ENCODE results near the gene PDK1. TPM values are rescaled to one million over a fixed set of nuclear protein-coding genes. Genes with fewer than 3 reads are reported as not detected.

PDK1 gene
- polyA plus RNA-seq, 1 donor from 2014 or later: 17.9 TPM

- H3K36me3 Mint-ChIP-seq: peaks cover 23% of the 10 kb centered on the region
- H3K27ac Mint-ChIP-seq: no peak overlapping the region
- peaks cover 0 to 2% (median 0%) of the 10 kb centered on the region in 3 donors for H3K4me1 Mint-ChIP-seq
- no peak overlapping the region for H3K4me3 Mint-ChIP-seq
- H3K9me3 Mint-ChIP-seq: no peaks in the 10 kb centered on the region
- H3K27me3 Mint-ChIP-seq: no peaks in the 10 kb centered on the region
Measured at GRCh38 chr2:172597176-172597842, 41.4 kb downstream of the PDK1 start.

DNA sequence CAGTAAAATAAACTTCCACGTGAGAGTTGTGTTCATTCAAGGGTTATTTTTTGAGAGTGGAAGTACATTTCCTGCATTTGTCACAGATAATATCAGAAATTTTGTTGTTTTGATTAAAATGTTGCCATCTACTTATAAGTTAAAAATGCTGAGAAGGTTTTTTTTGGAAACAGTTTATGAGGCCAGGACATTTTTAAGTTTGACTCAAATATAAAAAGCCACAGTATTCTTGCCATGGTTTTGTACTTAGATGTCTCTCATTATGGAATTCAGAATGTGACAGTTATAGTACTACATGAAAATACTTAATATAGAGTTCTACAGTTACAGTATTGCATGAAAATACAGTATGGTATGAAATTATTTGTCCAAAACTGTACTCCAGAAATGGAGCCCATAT lies 44.1 kb downstream of the PDK1 start:
- Mint-ChIP-seq H3K4me3 (no peak overlapping the region), H3K27me3 (no peaks in the 10 kb centered on the region), H3K36me3 (peaks cover 28% of the 10 kb centered on the region), H3K27ac (no peak overlapping the region), H3K4me1 (peaks cover 0 to 2% (median 0%) of the 10 kb centered on the region in 3 donors), H3K9me3 (no peaks in the 10 kb centered on the region)

GRCh38 chr2:172600557-172601008 lies 44.7 kb downstream of the PDK1 start:
- Mint-ChIP-seq H3K4me3 (no peak overlapping the region), H3K27ac (no peak overlapping the region), H3K36me3 (peaks cover 31% of the 10 kb centered on the region), H3K27me3 (no peaks in the 10 kb centered on the region), H3K9me3 (no peaks in the 10 kb centered on the region), H3K4me1 (peaks cover 0 to 2% (median 0%) of the 10 kb centered on the region in 3 donors)

DNA sequence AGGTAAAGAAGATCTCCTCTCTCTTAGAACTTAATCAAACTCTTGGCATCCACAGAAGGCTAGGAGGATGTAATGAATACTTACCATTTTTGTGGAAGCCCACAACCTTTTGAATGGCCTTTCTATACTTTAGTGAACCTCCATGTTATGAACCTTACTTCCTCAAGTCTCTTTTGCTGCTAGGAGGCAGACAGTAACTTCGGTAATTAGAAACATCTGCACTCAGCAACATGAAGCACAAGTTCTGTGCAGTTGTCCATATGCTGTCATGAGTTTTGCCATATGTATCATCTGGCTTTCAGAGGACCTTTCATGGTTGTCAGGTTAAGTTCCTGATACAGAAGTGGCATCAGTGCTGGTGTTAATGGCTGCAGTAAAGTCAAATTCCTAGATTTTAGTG lies 50.4 kb downstream of the PDK1 start:
- no peaks in the 10 kb centered on the region for H3K4me1 Mint-ChIP-seq
- peak overlapping the region in 1 of 3 donors; percentile 31 for H3K27ac Mint-ChIP-seq
- no peak overlapping the region for H3K4me3 Mint-ChIP-seq
- H3K36me3 Mint-ChIP-seq: peaks cover 30% of the 10 kb centered on the region
- no peaks in the 10 kb centered on the region for H3K27me3 Mint-ChIP-seq
- no peaks in the 10 kb centered on the region for H3K9me3 Mint-ChIP-seq

DNA sequence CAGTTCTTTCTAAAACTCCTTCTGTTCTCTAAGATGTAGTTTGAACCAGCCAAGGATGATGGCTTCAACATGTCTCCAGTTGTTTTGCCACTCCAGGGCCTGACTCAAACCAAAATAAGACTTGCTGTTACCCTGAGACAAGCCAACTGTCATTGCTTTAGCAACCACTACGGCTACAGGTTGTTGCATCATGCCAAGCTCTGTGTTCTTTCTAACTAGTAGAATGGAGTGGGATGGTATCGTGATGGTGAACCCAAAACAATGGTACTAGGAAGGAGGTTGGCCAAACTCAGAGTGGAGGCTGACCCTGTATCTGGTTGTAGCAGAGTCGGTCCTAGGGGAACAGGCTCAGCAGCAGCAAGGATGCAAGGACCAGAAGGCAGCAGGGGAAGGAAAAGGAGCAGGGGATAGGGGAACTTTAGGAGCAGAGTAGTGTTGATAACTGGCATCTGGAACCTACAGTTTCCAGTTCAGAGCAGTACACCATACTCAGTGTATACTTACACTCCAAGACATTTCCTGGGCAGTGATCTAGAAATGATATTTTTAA lies 51.6 kb downstream of the PDK1 start:
- H3K36me3 Mint-ChIP-seq: peaks cover 25% of the 10 kb centered on the region
- no peaks in the 10 kb centered on the region for H3K27me3 Mint-ChIP-seq
- H3K4me3 Mint-ChIP-seq: no peak overlapping the region
- H3K27ac Mint-ChIP-seq: no peak overlapping the region
- H3K9me3 Mint-ChIP-seq: peaks cover 0 to 1% (median 0%) of the 10 kb centered on the region in 3 donors
- no peaks in the 10 kb centered on the region for H3K4me1 Mint-ChIP-seq

GRCh38 chr2:172609488-172609887 lies 53.6 kb downstream of the PDK1 start:
- Mint-ChIP-seq H3K27ac (no peak overlapping the region), H3K9me3 (peaks cover 0 to 1% (median 0%) of the 10 kb centered on the region in 3 donors), H3K36me3 (peaks cover 17% of the 10 kb centered on the region)

DNA sequence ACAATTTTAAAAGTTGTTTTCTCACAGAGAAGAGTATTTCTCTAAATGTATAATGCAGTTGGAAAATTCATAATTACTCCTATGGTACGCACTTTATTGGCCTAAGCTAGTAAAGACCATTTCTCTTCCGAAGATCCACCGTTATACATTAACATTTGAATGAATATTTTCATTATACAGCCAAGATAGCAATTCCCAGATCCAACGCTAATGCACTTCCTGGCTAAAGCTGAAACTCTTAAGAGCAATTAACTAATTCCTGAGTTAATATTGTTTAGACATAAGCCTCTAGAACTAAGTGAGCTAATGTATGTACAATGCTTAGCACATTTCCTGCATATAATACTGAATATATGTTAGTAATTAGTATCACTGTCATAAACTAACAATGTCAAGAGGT lies 56.2 kb downstream of the PDK1 start:
- Mint-ChIP-seq H3K27ac (no peak overlapping the region), H3K36me3 (peaks cover 11% of the 10 kb centered on the region), H3K4me1 (no peaks in the 10 kb centered on the region), H3K9me3 (peaks cover 0 to 1% (median 0%) of the 10 kb centered on the region in 3 donors), H3K4me3 (no peak overlapping the region), H3K27me3 (no peaks in the 10 kb centered on the region)

More at GRCh38 chr2:172609488-172609887, 53.6 kb downstream of the PDK1 start:
- Mint-ChIP-seq H3K27me3 (no peaks in the 10 kb centered on the region), H3K4me1 (no peaks in the 10 kb centered on the region), H3K4me3 (no peak overlapping the region)

DNA sequence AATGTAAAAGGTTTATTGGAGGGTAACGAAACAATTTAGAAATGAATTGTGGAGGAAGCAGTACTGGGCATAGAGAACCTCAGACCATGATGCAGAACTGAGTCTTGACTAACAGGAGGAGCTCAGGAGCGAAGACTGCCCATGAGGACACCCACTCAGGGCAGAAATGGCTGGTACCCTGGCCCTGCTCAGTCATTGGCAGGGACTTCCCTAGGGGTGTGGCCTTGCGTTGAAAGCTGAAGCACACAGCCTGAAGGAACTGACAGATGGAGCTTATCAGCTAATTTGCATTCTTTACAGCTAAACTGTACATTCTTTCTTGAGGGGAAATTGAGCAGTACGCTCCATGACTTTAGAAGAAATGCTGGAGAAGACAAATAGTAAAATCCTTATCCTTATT lies 57.1 kb downstream of the PDK1 start:
- Mint-ChIP-seq H3K4me3 (no peak overlapping the region), H3K36me3 (peaks cover 7% of the 10 kb centered on the region), H3K9me3 (peaks cover 0 to 1% (median 0%) of the 10 kb centered on the region in 3 donors), H3K27ac (no peak overlapping the region), H3K27me3 (no peaks in the 10 kb centered on the region), H3K4me1 (no peaks in the 10 kb centered on the region)

GRCh38 chr2:172613615-172614231 lies 57.8 kb downstream of the PDK1 start:
- H3K27me3 Mint-ChIP-seq: no peaks in the 10 kb centered on the region
- peaks cover 7% of the 10 kb centered on the region for H3K36me3 Mint-ChIP-seq
- H3K27ac Mint-ChIP-seq: no peak overlapping the region
- H3K4me3 Mint-ChIP-seq: no peak overlapping the region
- H3K4me1 Mint-ChIP-seq: no peaks in the 10 kb centered on the region
- H3K9me3 Mint-ChIP-seq: peaks cover 0 to 1% (median 0%) of the 10 kb centered on the region in 3 donors

- Mint-ChIP-seq H3K27me3 (no peaks in the 10 kb centered on the region), H3K4me1 (no peaks in the 10 kb centered on the region), H3K27ac (no peak overlapping the region), H3K4me3 (no peak overlapping the region), H3K36me3 (peaks cover 5% of the 10 kb centered on the region), H3K9me3 (peaks cover 0 to 1% (median 0%) of the 10 kb centered on the region in 3 donors)
Measured at GRCh38 chr2:172614932-172615331, 59.0 kb downstream of the PDK1 start.

DNA sequence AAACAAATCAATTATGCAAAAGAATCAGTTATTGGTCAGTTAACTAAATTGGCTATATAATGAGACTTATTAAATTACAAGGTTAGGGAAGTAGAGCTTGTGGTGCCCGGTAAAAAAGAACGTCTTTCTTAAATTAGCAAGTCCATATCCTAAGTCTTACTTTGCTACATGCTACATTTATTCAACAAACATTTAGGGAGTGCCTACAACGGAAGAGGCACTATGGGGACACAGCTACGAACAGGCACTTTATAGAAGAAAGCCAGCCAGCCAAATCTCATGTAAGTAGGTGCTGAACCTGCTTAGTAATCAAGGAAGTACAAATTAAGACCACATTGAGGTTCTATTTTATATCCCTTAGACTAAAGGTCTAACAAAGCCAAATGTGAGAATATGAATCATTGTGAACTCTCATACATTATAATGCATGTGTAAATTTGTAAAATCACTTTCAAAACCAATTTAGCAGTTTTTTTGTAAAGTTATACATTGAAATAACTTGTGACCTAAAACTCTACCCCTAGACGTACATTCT lies 59.9 kb downstream of the PDK1 start:
- peaks cover 3% of the 10 kb centered on the region for H3K36me3 Mint-ChIP-seq
- no peaks in the 10 kb centered on the region for H3K27me3 Mint-ChIP-seq
- no peaks in the 10 kb centered on the region for H3K4me1 Mint-ChIP-seq
- peaks cover 0 to 1% (median 0%) of the 10 kb centered on the region in 3 donors for H3K9me3 Mint-ChIP-seq
- H3K4me3 Mint-ChIP-seq: no peak overlapping the region
- H3K27ac Mint-ChIP-seq: no peak overlapping the region

DNA sequence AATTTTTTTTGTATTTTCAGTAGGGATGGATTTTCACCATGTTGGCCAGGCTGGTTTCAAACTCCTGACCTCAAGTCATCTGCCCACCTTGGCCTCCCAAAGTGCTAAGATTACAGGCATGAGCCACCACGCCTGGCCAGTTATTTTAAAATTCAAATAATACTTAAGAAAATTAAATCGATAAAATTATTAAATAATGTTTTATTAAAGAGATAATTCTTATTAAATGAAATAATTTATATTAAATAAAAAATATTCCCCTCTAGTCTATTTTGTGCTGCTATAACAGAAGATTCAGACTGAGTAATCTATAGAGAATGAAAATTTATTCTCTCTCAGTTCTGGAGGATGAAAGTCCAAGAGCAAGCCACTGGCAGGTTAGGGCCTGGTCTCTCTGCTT lies 61.2 kb downstream of the PDK1 start:
- Mint-ChIP-seq H3K36me3 (peaks cover 3% of the 10 kb centered on the region), H3K27ac (no peak overlapping the region), H3K27me3 (no peaks in the 10 kb centered on the region), H3K9me3 (no peaks in the 10 kb centered on the region), H3K4me1 (no peaks in the 10 kb centered on the region), H3K4me3 (no peak overlapping the region)

DNA sequence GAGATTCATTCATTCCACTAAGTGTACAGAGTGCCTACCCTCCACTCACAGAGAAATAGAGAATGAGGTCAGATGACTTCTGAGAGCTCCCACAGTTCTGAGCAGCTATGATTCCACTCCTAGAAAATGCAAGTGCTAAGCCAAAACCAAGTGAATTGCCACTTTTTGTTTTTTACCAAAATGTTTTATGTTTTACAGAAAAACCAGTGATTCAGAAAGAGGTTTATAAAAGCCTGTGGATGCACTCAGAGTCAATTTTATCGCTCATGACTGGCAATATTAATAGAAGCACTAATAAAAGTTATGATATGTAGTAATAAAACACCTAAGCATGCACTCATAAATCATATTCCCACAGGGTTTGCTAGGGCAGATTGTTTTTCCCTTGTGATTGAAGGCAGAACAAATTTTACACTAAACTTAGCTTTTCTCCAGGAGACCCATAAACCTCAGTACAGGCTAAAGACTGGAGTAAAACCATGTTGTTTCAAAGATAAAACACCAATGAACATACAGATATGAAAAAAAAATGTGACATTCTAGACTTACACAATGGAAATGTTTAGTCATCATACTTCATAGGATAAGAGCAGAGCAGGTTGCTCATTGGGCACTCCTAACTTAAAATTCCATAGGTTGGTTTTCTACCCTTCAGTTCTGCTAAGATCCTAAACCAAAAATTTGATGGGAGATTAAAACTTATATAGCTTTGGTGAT lies 67.5 kb downstream of the PDK1 start:
- Mint-ChIP-seq H3K4me1 (no peaks in the 10 kb centered on the region), H3K27me3 (no peaks in the 10 kb centered on the region), H3K36me3 (peaks cover 6% of the 10 kb centered on the region), H3K27ac (no peak overlapping the region), H3K9me3 (no peaks in the 10 kb centered on the region), H3K4me3 (no peak overlapping the region)

DNA sequence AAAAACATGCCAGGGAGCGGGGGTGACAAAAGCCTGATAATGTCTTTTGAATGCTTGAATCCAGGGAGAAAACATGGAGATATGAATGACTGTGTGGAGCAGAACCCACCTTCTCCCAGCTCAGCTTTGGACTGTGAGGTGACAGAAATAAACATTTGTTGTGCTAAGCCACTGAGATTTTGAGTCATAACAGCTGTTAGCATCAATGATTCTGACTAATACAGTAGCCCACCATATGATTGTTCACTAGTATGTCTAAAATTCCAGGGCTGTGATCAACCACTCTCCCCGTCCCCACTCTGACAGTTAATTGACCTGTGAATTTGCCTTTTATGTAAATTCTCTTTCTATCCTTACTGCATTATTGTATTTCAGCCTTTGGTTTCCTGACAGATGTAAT lies 69.1 kb downstream of the PDK1 start:
- Mint-ChIP-seq H3K4me1 (no peaks in the 10 kb centered on the region), H3K4me3 (no peak overlapping the region), H3K36me3 (peaks cover 6% of the 10 kb centered on the region), H3K9me3 (no peaks in the 10 kb centered on the region), H3K27ac (no peak overlapping the region), H3K27me3 (no peaks in the 10 kb centered on the region)

GRCh38 chr2:172627181-172627580 lies 71.3 kb downstream of the PDK1 start:
- no peak overlapping the region for H3K27ac Mint-ChIP-seq
- no peaks in the 10 kb centered on the region for H3K27me3 Mint-ChIP-seq
- H3K4me3 Mint-ChIP-seq: no peak overlapping the region
- no peaks in the 10 kb centered on the region for H3K9me3 Mint-ChIP-seq
- H3K4me1 Mint-ChIP-seq: peaks cover 0 to 2% (median 0%) of the 10 kb centered on the region in 3 donors
- peaks cover 6% of the 10 kb centered on the region for H3K36me3 Mint-ChIP-seq

All from IgD-negative memory B cell (primary cell).